ENCODE data around the gene RAP2B. TPM values are rescaled to one million over a fixed set of nuclear protein-coding genes. Genes with fewer than 3 reads are reported as not detected.

The RAP2B gene
- total RNA-seq, 1 experiment from 2014 or later, result 28.8 TPM

- DNase-seq (ENCODE audit: extremely low read depth, low read depth), result no peak
Observed at GRCh38 chr3:153159771-153160397, 2.1 kb upstream of the RAP2B start.

GRCh38 chr3:153160451-153161137 lies 1.4 kb upstream of the RAP2B start:
- peak; percentile 38 for DNase-seq (ENCODE audit: extremely low read depth, low read depth)

DNA sequence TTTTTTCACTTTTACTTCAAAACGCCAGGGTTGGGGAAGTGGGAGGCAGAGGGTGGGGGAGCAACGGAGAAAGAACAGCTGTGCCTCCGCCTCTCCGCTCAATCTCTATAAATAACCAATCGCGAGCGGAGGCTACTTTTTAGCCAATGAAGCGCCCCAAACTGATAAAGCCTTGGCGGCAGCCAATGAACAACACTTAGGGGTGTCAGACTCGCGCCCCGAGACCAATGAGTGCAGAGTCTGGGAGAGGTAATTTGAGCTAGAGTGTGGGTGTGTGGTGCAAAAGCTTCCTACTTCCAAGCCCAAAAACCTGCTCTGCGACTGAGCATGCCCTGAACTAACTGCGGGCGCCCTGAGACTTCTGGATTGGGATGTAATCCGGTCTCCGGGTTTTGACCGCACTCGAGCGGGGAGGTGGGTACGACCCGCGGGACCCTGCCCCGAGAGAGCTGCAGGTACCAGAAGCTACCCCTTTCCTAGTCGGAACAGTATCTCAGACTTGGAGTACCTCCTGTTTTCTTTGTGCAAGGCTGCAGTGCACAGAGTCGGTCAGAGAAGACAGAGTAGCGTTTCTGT lies 800 bp upstream of the RAP2B start:
- peak; percentile 98 for DNase-seq (ENCODE audit: extremely low read depth, low read depth)

DNA sequence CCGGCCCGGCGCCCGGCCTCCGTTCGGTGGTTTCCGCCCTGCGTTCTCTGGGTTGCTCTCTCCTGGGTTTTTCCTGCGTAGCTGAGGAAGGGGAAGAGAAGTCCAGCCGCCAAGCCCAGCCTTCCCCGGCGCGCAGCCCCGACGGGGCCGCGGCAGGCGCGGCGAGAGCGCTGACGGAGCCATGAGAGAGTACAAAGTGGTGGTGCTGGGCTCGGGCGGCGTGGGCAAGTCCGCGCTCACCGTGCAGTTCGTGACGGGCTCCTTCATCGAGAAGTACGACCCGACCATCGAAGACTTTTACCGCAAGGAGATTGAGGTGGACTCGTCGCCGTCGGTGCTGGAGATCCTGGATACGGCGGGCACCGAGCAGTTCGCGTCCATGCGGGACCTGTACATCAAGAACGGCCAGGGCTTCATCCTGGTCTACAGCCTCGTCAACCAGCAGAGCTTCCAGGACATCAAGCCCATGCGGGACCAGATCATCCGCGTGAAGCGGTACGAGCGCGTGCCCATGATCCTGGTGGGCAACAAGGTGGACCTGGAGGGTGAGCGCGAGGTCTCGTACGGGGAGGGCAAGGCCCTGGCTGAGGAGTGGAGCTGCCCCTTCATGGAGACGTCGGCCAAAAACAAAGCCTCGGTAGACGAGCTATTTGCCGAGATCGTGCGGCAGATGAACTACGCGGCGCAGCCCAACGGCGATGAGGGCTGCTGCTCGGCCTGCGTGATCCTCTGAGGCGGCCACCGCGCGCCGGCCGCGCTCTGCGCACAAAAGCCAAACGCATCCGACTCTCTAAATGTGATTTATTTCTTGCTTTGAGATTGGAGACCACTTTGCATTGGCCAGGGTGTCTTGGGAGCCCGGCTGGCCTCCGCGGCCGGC lies 727 bp downstream of the RAP2B start:
- no peak for DNase-seq (ENCODE audit: extremely low read depth, low read depth)

GRCh38 chr3:153163393-153163724 lies 1.3 kb downstream of the RAP2B start:
- DNase-seq (ENCODE audit: extremely low read depth, low read depth), result no peak

DNA sequence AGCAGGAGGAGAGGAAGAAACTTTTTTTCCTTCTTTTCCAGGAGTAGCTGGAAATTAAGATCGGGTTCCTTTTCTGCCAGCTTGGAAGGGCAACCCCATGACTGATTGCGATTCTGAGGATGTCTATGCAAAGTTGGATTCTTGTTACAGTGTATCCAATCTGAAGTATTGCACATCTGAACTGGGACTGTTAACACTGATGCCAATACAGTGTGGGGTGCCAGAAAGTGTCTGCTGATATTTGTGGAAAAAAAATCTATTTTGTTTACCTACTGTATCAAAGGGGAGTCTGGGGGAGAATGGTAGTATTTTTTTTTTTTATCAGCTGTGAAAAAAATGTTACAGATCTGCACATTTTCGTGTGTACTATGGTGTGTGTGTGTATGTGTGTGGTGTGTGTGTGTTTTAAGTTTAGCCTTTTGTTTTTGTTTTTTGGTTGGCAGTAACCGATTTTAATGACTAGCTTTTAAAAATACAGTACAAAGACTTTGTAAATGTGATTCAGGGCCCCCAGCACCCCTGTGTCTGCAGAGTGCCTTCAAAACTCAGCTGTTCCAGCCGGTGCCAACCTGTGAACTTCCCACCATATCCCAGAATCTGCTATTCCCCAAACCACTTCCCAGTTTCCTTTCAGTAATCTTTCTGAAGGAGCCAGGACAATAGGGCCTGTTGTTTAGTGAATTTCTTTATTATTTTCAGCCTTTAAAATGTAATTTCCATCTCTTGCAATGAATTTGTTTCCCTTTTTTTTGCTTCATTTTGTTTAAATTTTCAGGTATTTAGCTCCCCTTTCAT lies 1.9 kb downstream of the RAP2B start:
- DNase-seq (ENCODE audit: extremely low read depth, low read depth), result no peak

DNA sequence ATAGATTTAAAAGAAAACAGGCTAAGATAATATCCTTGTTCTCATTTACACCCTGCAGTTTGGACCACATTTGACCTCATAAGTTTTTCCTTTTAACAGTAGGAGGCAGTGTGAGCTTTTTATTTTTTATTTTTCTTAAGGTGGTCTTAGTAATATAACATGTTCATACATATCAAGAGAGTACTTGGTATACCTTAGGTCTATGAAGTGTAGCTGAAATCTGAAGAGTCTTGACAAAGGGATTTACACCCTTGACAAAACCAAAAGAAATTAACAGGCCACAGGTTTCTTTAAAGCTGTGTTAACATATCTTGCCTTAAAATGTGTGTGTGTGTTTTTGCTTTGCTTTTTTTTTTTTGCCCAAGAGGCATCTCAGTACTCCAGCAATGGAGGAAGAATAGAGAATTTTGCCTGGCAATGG lies 3.2 kb downstream of the RAP2B start:
- DNase-seq (ENCODE audit: extremely low read depth, low read depth), result no peak

- DNase-seq (ENCODE audit: extremely low read depth, low read depth), result no peak
Observed at GRCh38 chr3:153166206-153166605, 4.2 kb downstream of the RAP2B start.

DNA sequence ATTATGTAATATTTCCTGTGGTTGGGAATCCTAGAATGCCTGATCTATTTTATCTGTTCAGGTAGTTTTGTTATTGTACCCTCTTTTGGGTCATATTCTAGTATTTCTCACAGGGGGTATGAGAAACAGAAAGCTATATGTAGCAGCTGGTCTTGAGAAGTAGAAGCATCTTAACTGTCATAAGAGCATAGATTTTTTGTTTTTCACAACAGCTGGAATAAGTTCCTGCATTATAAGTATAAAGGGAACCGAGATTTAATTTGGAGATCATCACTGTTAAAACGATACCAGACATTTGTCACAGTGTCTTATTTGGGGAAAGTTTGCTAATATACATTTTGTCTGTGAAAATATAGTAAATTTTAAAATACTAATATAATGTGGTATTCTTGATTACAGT lies 4.8 kb downstream of the RAP2B start:
- no peak for DNase-seq (ENCODE audit: extremely low read depth, low read depth)

DNA sequence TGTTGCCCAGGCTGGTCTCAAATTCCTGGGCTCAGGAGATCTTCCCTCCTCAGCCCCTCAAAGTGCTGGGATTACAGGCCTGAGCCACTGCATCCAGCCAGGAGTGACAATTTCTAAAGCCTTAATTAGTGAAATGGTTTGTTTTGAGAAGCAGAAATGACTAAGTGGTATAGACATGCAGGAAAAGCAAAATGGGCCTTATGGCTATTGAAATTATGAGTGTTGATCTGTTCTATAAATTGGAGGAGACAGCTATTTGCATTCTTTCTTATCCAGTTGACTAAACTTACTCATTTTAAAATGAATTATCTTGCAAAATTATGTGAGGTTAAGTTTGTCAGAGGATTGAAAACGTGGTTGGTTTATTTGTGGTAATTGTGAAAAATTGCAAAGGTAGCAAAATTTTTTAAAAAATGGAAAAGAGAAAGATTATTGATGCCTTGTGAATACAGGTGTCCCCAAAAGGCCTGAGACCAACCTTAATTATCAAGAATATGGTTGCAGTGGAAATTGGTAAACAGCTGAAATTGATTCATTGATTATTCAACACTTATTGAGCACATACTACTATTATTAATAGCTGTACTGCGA lies 7.9 kb downstream of the RAP2B start:
- no peak for DNase-seq (ENCODE audit: extremely low read depth, low read depth)

DNA sequence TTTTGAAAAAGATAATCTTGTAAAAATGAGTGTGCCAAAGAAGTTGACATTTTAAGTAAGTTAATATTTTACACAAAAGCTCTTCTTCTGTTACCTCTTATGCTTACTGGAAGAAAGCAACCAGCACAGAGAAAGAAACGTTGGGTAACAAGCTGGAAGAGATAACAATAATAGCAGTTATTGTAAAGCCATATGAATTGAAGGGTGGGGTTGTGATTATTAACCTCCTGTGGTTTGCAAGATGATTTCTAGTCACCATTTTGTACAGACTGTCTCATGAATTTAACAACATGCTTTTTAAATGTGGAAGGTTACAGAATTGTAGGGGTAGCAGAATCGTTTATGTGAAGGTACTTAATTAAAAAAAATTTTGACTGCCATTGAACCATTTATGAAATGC lies 9.2 kb downstream of the RAP2B start:
- DNase-seq (ENCODE audit: extremely low read depth, low read depth), result no peak

GRCh38 chr3:153171918-153172317 lies 9.9 kb downstream of the RAP2B start:
- no peak for DNase-seq (ENCODE audit: extremely low read depth, low read depth)

- DNase-seq (ENCODE audit: extremely low read depth, low read depth), result no peak
Observed at GRCh38 chr3:153172796-153173757, 11.1 kb downstream of the RAP2B start.

- DNase-seq (ENCODE audit: extremely low read depth, low read depth), result no peak
Observed at GRCh38 chr3:153173758-153174516, 11.9 kb downstream of the RAP2B start.

- DNase-seq (ENCODE audit: extremely low read depth, low read depth), result no peak
Observed at GRCh38 chr3:153176197-153176596, 14.2 kb downstream of the RAP2B start.

GRCh38 chr3:153180860-153181372 lies 18.9 kb downstream of the RAP2B start:
- no peak for DNase-seq (ENCODE audit: extremely low read depth, low read depth)

DNA sequence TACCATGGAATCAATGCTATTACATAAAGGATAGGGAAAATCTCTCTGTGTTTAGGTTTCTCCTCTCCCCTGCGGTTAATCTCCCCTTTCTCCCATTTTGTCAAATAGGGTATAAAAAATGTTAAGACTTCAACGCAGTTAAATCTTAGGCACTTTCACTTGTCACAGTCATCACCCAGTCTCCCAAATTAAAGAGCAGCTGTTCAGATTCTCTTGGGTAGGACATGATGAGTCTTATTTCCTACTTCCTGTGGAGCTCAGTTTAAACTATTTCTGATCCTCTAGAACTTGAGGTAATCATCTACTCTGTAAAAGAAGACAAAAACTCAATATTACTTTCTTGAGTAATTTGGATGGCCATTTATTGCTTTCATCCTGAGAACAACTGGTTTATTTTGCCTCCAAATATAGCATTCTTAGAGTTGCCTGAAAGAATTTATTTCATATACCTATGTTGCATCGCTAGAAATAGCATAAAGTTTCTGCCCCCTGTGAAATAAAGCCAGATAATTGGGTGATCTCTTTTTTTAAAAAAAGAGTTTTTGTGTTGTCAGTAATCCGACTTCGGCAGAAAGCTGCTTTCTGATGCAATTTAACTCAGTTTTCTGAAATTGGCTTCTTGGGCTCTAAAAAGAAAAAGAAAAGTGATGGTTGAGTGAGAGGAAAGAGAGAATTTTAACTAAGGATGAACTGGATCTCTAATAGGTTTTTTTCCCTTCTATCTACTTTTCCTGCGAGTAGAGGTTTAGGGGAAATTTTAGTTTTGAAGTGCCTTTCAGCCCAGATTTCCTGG lies 20.7 kb downstream of the RAP2B start:
- DNase-seq (ENCODE audit: extremely low read depth, low read depth), result no peak
